IPS DF 4.7 (cell line): ENCODE results near the gene TRMO.

Experiments used
- DNase-seq: peaks from one replicate; pipeline ENCODE4 v3.0.0-alpha.2; 2013; ENCODE audit warnings: low spot score; ENCODE audit errors: extremely low read depth

TRMO gene

GRCh38 chr9:97860451-97861147 is 61.7 kb downstream of the TRMO start:
- no peak for DNase-seq

GRCh38 chr9:97859346-97859745 is 63.0 kb downstream of the TRMO start:
- DNase-seq = no peak

GRCh38 chr9:97858826-97859225 is 63.5 kb downstream of the TRMO start:
- no peak for DNase-seq

GRCh38 chr9:97858393-97858713 is 63.9 kb downstream of the TRMO start:
- no peak for DNase-seq

GRCh38 chr9:97857606-97858392 is 64.5 kb downstream of the TRMO start:
- DNase-seq = no peak

GRCh38 chr9:97856857-97857605 is 65.3 kb downstream of the TRMO start:
- DNase-seq = no peak

GRCh38 chr9:97855899-97856298 is 66.4 kb downstream of the TRMO start:
- no peak for DNase-seq

- no peak for DNase-seq
Measured at GRCh38 chr9:97855486-97855875, 66.8 kb downstream of the TRMO start.

- no peak for DNase-seq
Measured at GRCh38 chr9:97854696-97855485, 67.4 kb downstream of the TRMO start.
